ENCODE results near the gene GGA1.

GGA1 gene

GRCh38 chr22:37676736-37677492, 68.3 kb downstream of the GGA1 start:
- peak; percentile 96 for DNase-seq

- no peak for DNase-seq
Observed at GRCh38 chr22:37677493-37677974, 68.9 kb downstream of the GGA1 start.

GRCh38 chr22:37678372-37678771, 69.7 kb downstream of the GGA1 start:
- no peak for DNase-seq

- DNase-seq = no peak
Observed at GRCh38 chr22:37679670-37680069, 71.0 kb downstream of the GGA1 start.

GRCh38 chr22:37680191-37680851, 71.7 kb downstream of the GGA1 start:
- no peak for DNase-seq

GRCh38 chr22:37681001-37681424, 72.4 kb downstream of the GGA1 start:
- no peak for DNase-seq

GRCh38 chr22:37681556-37682049, 73.0 kb downstream of the GGA1 start:
- peak; percentile 83 for DNase-seq
